Gastroesophageal sphincter (tissue), 3 donors: ENCODE results near the gene TARDBP.

ENCODE experiments used
- CTCF ChIP-seq, 4 experiments: fragments of 200-600 bp in 2 of 4; fragments of 450-650 bp in 2 of 4; sonication (generic) in 1 of 4; IDR thresholded peaks; one replicate each; pipeline ENCODE4 v1.5.1; 2017 to 2019; ENCODE audit warnings: antibody characterized with exemption in 4 of 4, mild to moderate bottlenecking in 2 of 4, moderate library complexity in 2 of 4
- EP300 ChIP-seq: sonication (generic); formaldehyde crosslinking; IDR thresholded peaks from one replicate; pipeline ENCODE4 v1.6.1; 2017; ENCODE audit warnings: antibody characterized with exemption, mild to moderate bottlenecking
- POLR2A ChIP-seq, 2 donors: fragments of 450-650 bp; IDR thresholded peaks; one replicate each; pipeline ENCODE4 v1.6.1; 2017; ENCODE audit warnings: antibody characterized with exemption in 2 of 2, mild to moderate bottlenecking in 2 of 2, moderate library complexity in 1 of 2

GRCh38 chr1:11062965-11063401 is 50.5 kb downstream of the TARDBP start:
- TF ChIP-seq CTCF (IDR thresholded peaks at IDR 0.05) (no peak), POLR2A (IDR thresholded peaks at IDR 0.05) (no peak), EP300 (no peak)
